ENCODE measurements around the gene THOC5.

GRCh38 chr22:29531419-29531818 lies 22.1 kb downstream of the THOC5 start:
- TF ChIP-seq POLR2AphosphoS5 (IDR thresholded peaks at IDR 0.05; ENCODE audit: low read depth) (no peak), CTCF (conservative IDR thresholded peaks at IDR 0.05; ENCODE audit: low read depth in 2 of 2) (no peak), JUNB (IDR thresholded peaks at IDR 0.05; ENCODE audit: unreplicated experiment) (no peak), ZNF114 (CRISPR knock-in tag; IDR thresholded peaks at IDR 0.05) (no peak), EZH2phosphoT487 (IDR thresholded peaks at IDR 0.05; ENCODE audit: unreplicated experiment) (no peak), REST (IDR thresholded peaks at IDR 0.05; ENCODE audit: unreplicated experiment) (no peak), CREB1 (CRISPR knock-in tag; IDR thresholded peaks at IDR 0.05; ENCODE audit: low read depth) (no peak)
